Panc1 (cell line): ENCODE measurements around the gene DDAH1. TPM values are rescaled to one million over a fixed set of nuclear protein-coding genes. Genes with fewer than 3 reads are reported as not detected.

Source experiments
- ATAC-seq: fragments of 200-7000 bp; cut with Tn5 transposase; 2 replicates; pipeline ENCODE4 v1.9.1; 2020; ENCODE audit warnings: mild to moderate bottlenecking, moderate library complexity
- BruUV-seq: library from RNA; stranded (reverse); fragments of 400-500 nt; replicated peaks from 2 replicates; lab custom pipeline; 2021; lab: Mats Ljungman, UMichigan
- CTCF ChIA-PET: fragments of 300-600 bp; sonication (Branson Sonifier 250); formaldehyde crosslinking; loops from one replicate; lab custom pipeline; 2022; ENCODE audit warnings: antibody characterized with exemption; lab: Charles Lee
- POLR2A ChIA-PET: fragments of 300-600 bp; sonication (Branson Sonifier 250); formaldehyde crosslinking; loops from one replicate; lab custom pipeline; 2022; ENCODE audit warnings: antibody characterized with exemption; lab: Charles Lee
- DNase-seq: peaks from one replicate; pipeline ENCODE4 v3.0.0-alpha.2; 2010; ENCODE audit warnings: low read depth, low spot score
- H3K27ac ChIP-seq: 2 replicates; pipeline ENCODE4 v1.5.1; 2011; ENCODE audit warnings: mild to moderate bottlenecking, low read length, inconsistent platforms
- H3K27me3 ChIP-seq: fragments of 200-500 bp; sonication (Bioruptor generic); 2 replicates; pipeline ENCODE4 v1.6.0; 2014; ENCODE audit warnings: low read length, inconsistent platforms; ENCODE audit not compliant: control insufficient read depth, insufficient read depth
- H3K36me3 ChIP-seq: fragments of 200-500 bp; sonication (Bioruptor generic); 2 replicates; pipeline ENCODE4 v1.5.1; 2014; ENCODE audit warnings: inconsistent platforms, mild to moderate bottlenecking, low read length, moderate library complexity; ENCODE audit not compliant: control insufficient read depth, insufficient read depth
- H3K4me1 ChIP-seq: 2 replicates; pipeline ENCODE4 v1.5.1; 2011; ENCODE audit warnings: inconsistent platforms, mild to moderate bottlenecking, low read length, moderate library complexity; ENCODE audit not compliant: control insufficient read depth, insufficient read depth
- H3K4me3 ChIP-seq, 2 experiments: 2 replicates each; pipeline ENCODE4 v1.5.1; 2011 to 2012; ENCODE audit warnings: low read depth in 2 of 2, low read length in 2 of 2, mild to moderate bottlenecking in 2 of 2, inconsistent platforms in 1 of 2, moderate library complexity in 1 of 2
- H3K9me3 ChIP-seq: fragments of 200-500 bp; sonication (Bioruptor generic); 2 replicates; pipeline ENCODE4 v1.5.1; 2014; ENCODE audit warnings: low read depth, mild to moderate bottlenecking, inconsistent platforms, low read length, moderate library complexity; ENCODE audit not compliant: control insufficient read depth, insufficient read depth
- CTCF ChIP-seq: fragments of 450-650 bp; IDR thresholded peaks from 2 replicates; pipeline ENCODE4 v1.5.1; 2017; ENCODE audit warnings: mild to moderate bottlenecking
- POLR2AphosphoS5 ChIP-seq: IDR thresholded peaks from 2 replicates; pipeline ENCODE4 v1.6.1; 2012; ENCODE audit warnings: mild to moderate bottlenecking, low read depth, low read length, moderate library complexity
- REST ChIP-seq, 2 experiments: IDR thresholded peaks; 2 replicates each; pipeline ENCODE4 v1.6.1; 2011 to 2012; ENCODE audit warnings: low read depth in 2 of 2, control low read depth in 1 of 2, low read length in 1 of 2, mild to moderate bottlenecking in 1 of 2, moderate library complexity in 1 of 2; ENCODE audit not compliant: insufficient read depth in 1 of 2
- SIN3A ChIP-seq: IDR thresholded peaks from 2 replicates; pipeline ENCODE4 v1.6.1; 2012; ENCODE audit warnings: low read depth, mild to moderate bottlenecking, low read length, moderate library complexity, borderline replicate concordance; ENCODE audit not compliant: insufficient read depth
- TCF7L2 ChIP-seq: IDR thresholded peaks from 2 replicates; pipeline ENCODE4 v1.6.1; 2011; ENCODE audit warnings: mild to moderate bottlenecking, low read depth, low read length, inconsistent platforms
- in situ Hi-C: cut with HindIII; loops from 2 replicates; pipeline ENCODE4 v1.10.0; 2016; ENCODE audit warnings: low sequenced_read_pairs, low pct_unique_long_range_greater_than_20kb
- intact Hi-C: fragments of 100-400 bp; cut with micrococcal nuclease; formaldehyde crosslinking; loops from one replicate; pipeline ENCODE4 v1.10.0; 2022; ENCODE audit not compliant: unreplicated experiment
- total RNA-seq: library from RNA; stranded (reverse); gene quantifications from one replicate; pipeline ENCODE4 v1.2.1, GENCODE V29; 2021; ENCODE audit not compliant: unreplicated experiment

The DDAH1 gene
- total RNA-seq, 1 experiment from 2014 or later = 85.4 TPM

- no peak overlapping the region for H3K4me3 ChIP-seq
- no TSS peak for BruUV-seq
- H3K9me3 ChIP-seq = no peaks in the 10 kb centered on the region
- CTCF ChIA-PET = interaction anchor here (0.6 to 0.7 kb wide), 2 partner anchors 87 to 260 kb away, joined by 5 to 6 read pairs; no protein-coding TSS in a partner anchor
- ATAC-seq (peak; percentile 30; the same call in 1 of the 2 replicates), DNase-seq (no peak)
- peaks cover 6% of the 10 kb centered on the region for H3K36me3 ChIP-seq
- in situ Hi-C loops = loop anchor here (25.0 kb wide), 1 partner anchor 367 kb away; no protein-coding TSS in a partner anchor
- H3K27ac ChIP-seq = peak overlapping the region; percentile 56
- intact Hi-C loops = no loop called here
- POLR2A ChIA-PET = interaction anchor here (0.6 to 0.7 kb wide), 5 partner anchors 31 to 857 kb away, joined by 6 to 9 read pairs (median 6); no protein-coding TSS in a partner anchor
- no peaks in the 10 kb centered on the region for H3K27me3 ChIP-seq
- H3K4me1 ChIP-seq = peaks cover 32% of the 10 kb centered on the region
- TF ChIP-seq REST (IDR thresholded peaks at IDR 0.05; ENCODE audit: insufficient read depth in 1 of 2, low read depth in 2 of 2, low read length in 1 of 2) (no peak), POLR2AphosphoS5 (no peak), SIN3A (no peak), CTCF (no peak), TCF7L2 (no peak)
Measured at GRCh38 chr1:85320371-85321131, 144.4 kb downstream of the DDAH1 start.

GRCh38 chr1:85319931-85320330 is 145.0 kb downstream of the DDAH1 start:
- intact Hi-C loops = no loop called here
- TF ChIP-seq SIN3A (no peak), TCF7L2 (no peak)
- peaks cover 6% of the 10 kb centered on the region for H3K36me3 ChIP-seq
- no peaks in the 10 kb centered on the region for H3K9me3 ChIP-seq
- TSS peak; percentile 64 for BruUV-seq
- H3K4me1 ChIP-seq = peaks cover 36% of the 10 kb centered on the region
- ChIA-PET CTCF (no interaction called here), POLR2A (interaction anchor here (0.7 kb wide), 1 partner anchor 857 kb away, joined by 6 read pairs; no protein-coding TSS in a partner anchor)
- H3K4me3 ChIP-seq = no peak overlapping the region
- H3K27me3 ChIP-seq = no peaks in the 10 kb centered on the region
- no peak for DNase-seq
- in situ Hi-C loops = loop anchor here (25.0 kb wide), 1 partner anchor 367 kb away; no protein-coding TSS in a partner anchor
- ATAC-seq = no peak
- H3K27ac ChIP-seq = peak overlapping the region; percentile 56
